Ishikawa (cell line): ENCODE results near the gene PRPF6.

ENCODE experiments used
- EP300 ChIP-seq: IDR thresholded peaks from 2 replicates; pipeline ENCODE4 v1.6.1; 2012; ENCODE audit warnings: borderline replicate concordance
- MAX ChIP-seq: IDR thresholded peaks from 2 replicates; pipeline ENCODE4 v1.6.1; 2012
- TCF12 ChIP-seq: IDR thresholded peaks from 2 replicates; pipeline ENCODE4 v1.6.1; 2012; ENCODE audit warnings: low read depth

- TF ChIP-seq EP300: no peak
- TF ChIP-seq TCF12: no peak
- no peak for TF ChIP-seq MAX
These were observed 75.6 kb downstream of the PRPF6 start for GRCh38 chr20:64056639-64056888.
